ENCODE data around the gene MAP2. TPM values are rescaled to one million over a fixed set of nuclear protein-coding genes. Genes with fewer than 3 reads are reported as not detected.

MAP2 gene
- total and polyA plus RNA-seq, 10 of the 15 experiments (the other 5 are each of a cell fraction or from before 2014, with no cell fraction given), result 0.01 TPM; not detected in 9

GRCh38 chr2:209577376-209578357 lies 153.8 kb downstream of the MAP2 start:
- Histone ChIP-seq H4K20me1 (ENCODE audit: control insufficient read depth, insufficient read depth) (no peaks in the 10 kb centered on the region), H2AFZ (ENCODE audit: control insufficient read depth, low read depth, low read length) (no peak overlapping the region), H3K4me2 (ENCODE audit: control insufficient read depth, insufficient read depth) (no peak overlapping the region), H3K27ac (ENCODE audit: control insufficient read depth, insufficient read depth) (no peak overlapping the region), H3K9me3 (replicated peaks; ENCODE audit: control insufficient read depth, insufficient read depth, low read length) (no peaks in the 10 kb centered on the region), H3K36me3 (ENCODE audit: control insufficient read depth in 2 of 2, insufficient read depth in 2 of 2, low read length in 1 of 2) (no peaks in the 10 kb centered on the region), H3K4me3 (no peak overlapping the region), H3K9ac (ENCODE audit: control insufficient read depth, insufficient read depth, low read length) (no peak overlapping the region), H3K4me1 (ENCODE audit: control insufficient read depth, insufficient read depth, low read length) (no peaks in the 10 kb centered on the region), H3K79me2 (ENCODE audit: control insufficient read depth, insufficient read depth, low read length) (no peaks in the 10 kb centered on the region), H3K27me3 (replicated peaks in 1 of 2; ENCODE audit: control insufficient read depth in 2 of 2, insufficient read depth in 2 of 2, low read length in 1 of 2) (no peaks in the 10 kb centered on the region)
- intact Hi-C loops (cut with micrococcal nuclease; ENCODE audit: unreplicated experiment) (loop anchor here (1.0 to 10.0 kb wide), 4 partner anchors 155 to 1170 kb away; partner anchors contain the start of genes MAP2 and PTH2R), in situ Hi-C loops (cut with MboI) (no loop called here)
- ATAC-seq (no peak), DNase-seq (ENCODE audit: low read depth, low spot score) (no peak), FAIRE-seq (no peak)
- no TSS peak for BruUV-seq (replicated peaks)
- WGBS (ENCODE audit: insufficient coverage, insufficient replicate concordance, low lambda C conversion rate, missing lambda C conversion rate), result 44% methylated on average over 4 of the region's 4 CpGs
- ChIA-PET CTCF (interaction anchor here (0.6 to 5.0 kb wide), 16 partner anchors 9 to 1150 kb away, joined by 3 to 85 read pairs (median 3); partner anchors contain the start of gene MAP2), SMC1A (ENCODE audit: uncharacterized antibody, unreplicated experiment) (interaction anchor here (0.7 to 3.5 kb wide), 3 partner anchors 12 to 243 kb away, joined by 3 to 33 read pairs (median 4); no protein-coding TSS in a partner anchor), RAD21 (ENCODE audit: unreplicated experiment) (interaction anchor here (1.7 to 3.8 kb wide), 2 partner anchors 243 to 247 kb away, joined by 6 to 31 read pairs; no protein-coding TSS in a partner anchor), POLR2A (no interaction called here)
- no peak for TF ChIP-seq ZNF622 (IDR thresholded peaks at IDR 0.05)
- TF ChIP-seq HDAC2 (IDR thresholded peaks at IDR 0.05), result no peak
- no peak for TF ChIP-seq ATF2 (IDR thresholded peaks at IDR 0.05; ENCODE audit: low read length)
- no peak for TF ChIP-seq RELA (IDR thresholded peaks at IDR 0.05; ENCODE audit: borderline replicate concordance, partially characterized antibody)
- peak; percentile 43; the same call in 1 of the 2 replicates for TF ChIP-seq SMC3 (IDR thresholded peaks at IDR 0.05; ENCODE audit: borderline replicate concordance, low read length)
- TF ChIP-seq RELB (IDR thresholded peaks at IDR 0.05; ENCODE audit: low read depth), result no peak
- TF ChIP-seq MEF2A (IDR thresholded peaks at IDR 0.05; ENCODE audit: insufficient read depth, low read depth, low read length), result no peak
- TF ChIP-seq MTA2 (IDR thresholded peaks at IDR 0.05; ENCODE audit: low read depth), result no peak
- no peak for TF ChIP-seq WRNIP1 (IDR thresholded peaks at IDR 0.05; ENCODE audit: borderline replicate concordance, low read depth, low read length)
- TF ChIP-seq MEF2B (IDR thresholded peaks at IDR 0.05; ENCODE audit: partially characterized antibody, poor library complexity, severe bottlenecking), result no peak
- no peak for TF ChIP-seq SUPT20H (IDR thresholded peaks at IDR 0.05; ENCODE audit: borderline replicate concordance, control insufficient read depth, low read depth, low read length)
- TF ChIP-seq NFIC (IDR thresholded peaks at IDR 0.05; ENCODE audit: low read depth, low read length), result no peak
- TF ChIP-seq CTCF (IDR thresholded peaks at IDR 0.05 in 2 of 3, conservative IDR thresholded peaks at IDR 0.05 in 1 of 3; ENCODE audit: control insufficient read depth in 2 of 3, extremely low read depth in 1 of 3, insufficient read depth in 1 of 3, low read depth in 3 of 3, low read length in 3 of 3), result peak; percentile 9 to 33 (median 29); a peak in 2 of 6 replicates
- TF ChIP-seq CBFB (IDR thresholded peaks at IDR 0.05; ENCODE audit: low read depth), result no peak
- no peak for TF ChIP-seq NBN (IDR thresholded peaks at IDR 0.05)
- TF ChIP-seq RFX5 (IDR thresholded peaks at IDR 0.05; ENCODE audit: low read depth, low read length), result no peak
- TF ChIP-seq RAD21 (IDR thresholded peaks at IDR 0.05; ENCODE audit: insufficient read depth, low read depth, low read length), result peak; percentile 28; the same call in 1 of the 2 replicates

Data from GM12878 (cell line).